Endothelial cell of umbilical vein (primary cell): ENCODE data around the gene GPR61.

Source experiments
- CTCF ChIP-seq, 2 donors: IDR thresholded peaks; 1 replicate in 1 of 2; 2 replicates in 1 of 2; pipeline ENCODE4 v1.5.1; 2011; ENCODE audit warnings: low read length in 2 of 2, mild to moderate bottlenecking in 2 of 2, moderate library complexity in 2 of 2, control low read depth in 1 of 2, inconsistent platforms in 1 of 2, low read depth in 1 of 2; ENCODE audit not compliant: insufficient read depth in 1 of 2; ENCODE audit errors: extremely low read depth in 1 of 2
- EZH2 ChIP-seq: IDR thresholded peaks from 2 replicates; pipeline ENCODE4 v1.6.1; 2012; ENCODE audit warnings: borderline replicate concordance, low read depth, mild to moderate bottlenecking, moderate library complexity, low read length, inconsistent platforms; ENCODE audit not compliant: severe bottlenecking
- FOS ChIP-seq: IDR thresholded peaks from 2 replicates; pipeline ENCODE4 v1.6.1; 2011; ENCODE audit warnings: mild to moderate bottlenecking, low read length, moderate library complexity, borderline replicate concordance; ENCODE audit not compliant: insufficient read depth
- GATA2 ChIP-seq: IDR thresholded peaks from 2 replicates; pipeline ENCODE4 v1.7.0; 2011; ENCODE audit warnings: low read depth, mild to moderate bottlenecking, moderate library complexity, mixed read lengths, low read length; ENCODE audit not compliant: insufficient read length, insufficient read depth
- JUN ChIP-seq: IDR thresholded peaks from 2 replicates; pipeline ENCODE4 v1.6.1; 2011; ENCODE audit warnings: borderline replicate concordance, low read depth; ENCODE audit not compliant: insufficient read length, insufficient read depth
- MAX ChIP-seq: IDR thresholded peaks from 2 replicates; pipeline ENCODE4 v1.6.1; 2011; ENCODE audit not compliant: insufficient read depth, insufficient read length
- MYC ChIP-seq: IDR thresholded peaks from one replicate; pipeline ENCODE4 v1.6.1; 2011; ENCODE audit warnings: mild to moderate bottlenecking, low read depth, low read length
- POLR2A ChIP-seq: IDR thresholded peaks from 2 replicates; pipeline ENCODE4 v1.6.1; 2012; ENCODE audit warnings: low read depth, mild to moderate bottlenecking, control low read depth, low read length
- POLR2AphosphoS5 ChIP-seq: IDR thresholded peaks from 2 replicates; pipeline ENCODE4 v1.6.1; 2012; ENCODE audit warnings: low read depth, mild to moderate bottlenecking, control low read depth, low read length, moderate library complexity; ENCODE audit not compliant: insufficient read depth

DNA sequence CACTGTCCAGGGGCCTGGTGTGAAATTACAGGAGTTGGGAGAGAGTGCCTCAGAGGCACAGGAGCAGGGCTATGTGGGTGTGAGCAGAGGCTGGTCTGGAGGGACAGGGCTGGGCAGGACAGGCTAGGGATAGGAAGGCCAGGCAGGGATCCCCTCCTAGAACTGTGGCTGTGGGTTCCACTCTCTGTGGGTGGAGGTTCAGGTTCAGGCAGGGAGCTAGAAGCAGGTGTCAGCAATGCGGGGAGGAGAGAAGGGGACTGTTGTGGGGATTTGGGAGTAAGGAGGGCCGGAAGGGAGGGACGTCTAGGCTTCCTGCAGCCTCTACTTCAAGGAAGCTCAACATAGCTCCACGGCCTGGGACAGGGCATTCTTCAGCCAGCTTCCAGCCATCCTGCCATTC, 8.3 kb upstream of the GPR61 start:
- no peak for TF ChIP-seq MAX
- no peak for TF ChIP-seq POLR2A
- TF ChIP-seq POLR2AphosphoS5: no peak
- TF ChIP-seq CTCF (IDR thresholded peaks at IDR 0.05; ENCODE audit: extremely low read depth in 1 of 2, insufficient read depth in 1 of 2, low read depth in 1 of 2, low read length in 2 of 2): no peak
- TF ChIP-seq EZH2: no peak
- no peak for TF ChIP-seq FOS
- no peak for TF ChIP-seq JUN
- no peak for TF ChIP-seq GATA2
- TF ChIP-seq MYC: no peak
